GM21526 (cell line): ENCODE data around the gene CAMK2D.
"Not testable (repeated sequence)": the region's sequence is repeated elsewhere in the genome, so short reads cannot be mapped to it uniquely, and the experiment has no call there.

Experiments used
- ATAC-seq: cut with Tn5 transposase; IDR thresholded peaks from one replicate; pipeline ENCODE4 v1.9.1; 2021; ENCODE audit warnings: moderate library complexity; ENCODE audit not compliant: unreplicated experiment, low FRiP score

Gene CAMK2D

GRCh38 chr4:113761620-113762185 lies at the start of gene CAMK2D:
CAMK2D (minus strand) TSS chr4:113761738; CDS start chr4:113761068, 670 bp downstream.
- ATAC-seq = peak; percentile 47

GRCh38 chr4:113810906-113811305 lies 49.4 kb upstream of the CAMK2D start:
- no peak for ATAC-seq

- ATAC-seq = no peak
These were observed 47.8 kb upstream of the CAMK2D start for GRCh38 chr4:113809311-113809710.

GRCh38 chr4:113806850-113807249 lies 45.3 kb upstream of the CAMK2D start:
- ATAC-seq = no peak

- no peak for ATAC-seq
These were observed 40.3 kb upstream of the CAMK2D start for GRCh38 chr4:113801882-113802281.

GRCh38 chr4:113796381-113796780 lies 34.8 kb upstream of the CAMK2D start:
- ATAC-seq = not testable (repeated sequence)

GRCh38 chr4:113790478-113790877 lies 28.9 kb upstream of the CAMK2D start:
- no peak for ATAC-seq

GRCh38 chr4:113788888-113789287 lies 27.4 kb upstream of the CAMK2D start:
- ATAC-seq = peak; percentile 71

GRCh38 chr4:113785781-113786180 lies 24.2 kb upstream of the CAMK2D start:
- no peak for ATAC-seq

GRCh38 chr4:113784497-113785250 lies 23.1 kb upstream of the CAMK2D start:
- no peak for ATAC-seq

- ATAC-seq = no peak
These were observed 22.2 kb upstream of the CAMK2D start for GRCh38 chr4:113783701-113784100.

- ATAC-seq = no peak
These were observed 21.8 kb upstream of the CAMK2D start for GRCh38 chr4:113783289-113783688.

GRCh38 chr4:113781439-113782040 lies 20.0 kb upstream of the CAMK2D start:
- ATAC-seq = no peak

- ATAC-seq = no peak
These were observed 15.1 kb upstream of the CAMK2D start for GRCh38 chr4:113776679-113777078.

GRCh38 chr4:113776016-113776415 lies 14.5 kb upstream of the CAMK2D start:
- no peak for ATAC-seq

- ATAC-seq = no peak
These were observed 12.2 kb upstream of the CAMK2D start for GRCh38 chr4:113773756-113774155.

- ATAC-seq = no peak
These were observed 11.5 kb upstream of the CAMK2D start for GRCh38 chr4:113773014-113773413.

GRCh38 chr4:113772319-113772718 lies 10.8 kb upstream of the CAMK2D start:
- no peak for ATAC-seq

GRCh38 chr4:113769744-113770143 lies 8.2 kb upstream of the CAMK2D start:
- ATAC-seq = no peak

- no peak for ATAC-seq
These were observed 7.4 kb upstream of the CAMK2D start for GRCh38 chr4:113768952-113769351.

GRCh38 chr4:113766882-113767281 lies 5.3 kb upstream of the CAMK2D start:
- ATAC-seq = no peak

- ATAC-seq = no peak
These were observed 3.3 kb upstream of the CAMK2D start for GRCh38 chr4:113764720-113765264.
